ENCODE data around the gene OPN3. TPM values are rescaled to one million over a fixed set of nuclear protein-coding genes. Genes with fewer than 3 reads are reported as not detected.
A peak's percentile ranks its signal among the peaks of the same experiment; 100 is the strongest.

The OPN3 gene
- polyA plus RNA-seq, 2 of the 4 experiments (the other 2 are of a cell fraction), result 41.0 to 144 TPM

DNA sequence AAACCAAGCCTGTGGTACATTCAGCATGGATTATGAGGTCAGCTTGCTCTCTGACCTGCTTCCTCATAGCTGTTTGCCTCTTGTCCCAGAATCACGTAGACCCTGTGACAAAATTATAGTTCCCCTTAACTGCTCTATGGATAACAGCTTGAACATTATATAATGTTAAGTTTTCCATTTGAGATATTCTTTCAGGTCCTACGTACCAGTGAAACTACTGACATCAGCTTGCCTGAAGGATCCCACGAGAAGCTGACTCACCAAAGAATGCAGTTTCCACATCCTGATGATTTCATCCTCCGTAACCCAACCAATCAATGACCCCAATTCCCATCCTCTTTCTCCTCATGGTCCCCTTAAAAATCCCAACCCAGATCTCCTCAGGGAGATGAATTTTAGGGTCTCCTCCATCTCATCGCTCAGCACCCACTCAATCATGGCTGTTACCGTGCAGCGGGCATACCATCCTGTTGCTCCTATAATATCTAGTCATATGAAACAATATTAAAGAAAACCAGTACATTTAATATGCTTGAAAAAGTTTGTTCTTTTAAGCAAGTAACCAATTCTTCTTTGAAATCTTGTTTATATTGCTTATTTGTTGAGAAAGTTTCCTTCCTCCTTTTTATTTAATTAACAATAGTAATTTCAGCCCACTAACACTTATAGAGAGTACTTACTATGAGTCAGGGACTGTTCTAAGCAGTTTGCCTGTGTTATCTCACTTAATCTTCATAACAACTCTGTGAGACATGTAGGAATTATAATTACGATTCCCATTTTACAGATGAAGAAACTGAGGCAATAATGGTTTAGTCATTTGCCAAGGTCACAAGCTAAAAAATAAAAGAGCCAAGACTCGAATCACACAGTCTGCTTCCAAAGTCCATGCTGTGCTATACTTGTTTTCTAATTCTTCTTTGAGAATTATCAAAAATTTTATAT, 27.4 kb downstream of the OPN3 start (continued):
- TF ChIP-seq REST (IDR thresholded peaks at IDR 0.05) (0 out of 2 replicates have a peak, but pooled peaks have one; percentile 19), SMC3 (IDR thresholded peaks at IDR 0.05) (no peak; the same call in 2 of the 3 replicates), BHLHE40 (IDR thresholded peaks at IDR 0.05; ENCODE audit: low read depth, low read length) (no peak), GATA3 (IDR thresholded peaks at IDR 0.05; ENCODE audit: borderline replicate concordance) (no peak), HOXA7 (CRISPR knock-in tag; IDR thresholded peaks at IDR 0.05) (no peak), CEBPB (IDR thresholded peaks at IDR 0.05) (peak; percentile 72 to 77), RARB (CRISPR knock-in tag; IDR thresholded peaks at IDR 0.05) (no peak), ZC3H11A (IDR thresholded peaks at IDR 0.05) (no peak), HDAC2 (IDR thresholded peaks at IDR 0.05) (peak; percentile 60; the same call in 1 of the 2 replicates), FOSL2 (IDR thresholded peaks at IDR 0.05) (peak; percentile 80), FOSL2 (CRISPR knock-in tag; IDR thresholded peaks at IDR 0.05) (peak; percentile 91), TP53 (CRISPR knock-in tag; IDR thresholded peaks at IDR 0.05) (no peak), NPAS2 (CRISPR knock-in tag; IDR thresholded peaks at IDR 0.05; ENCODE audit: borderline replicate concordance) (no peak), EHF (CRISPR knock-in tag; IDR thresholded peaks at IDR 0.05) (no peak), HEYL (CRISPR knock-in tag; IDR thresholded peaks at IDR 0.05) (peak; percentile 22; the same call in 1 of the 2 replicates), JUN (IDR thresholded peaks at IDR 0.05) (peak in 1 of 2 experiments; percentile 38; a peak in 2 of 5 replicates), CBX8 (IDR thresholded peaks at IDR 0.05) (no peak), CHD4 (IDR thresholded peaks at IDR 0.05; ENCODE audit: borderline replicate concordance) (0 out of 2 replicates have a peak, but pooled peaks have one; percentile 70), CBX2 (IDR thresholded peaks at IDR 0.05; ENCODE audit: borderline replicate concordance, low read depth) (no peak), FOXS1 (CRISPR knock-in tag; IDR thresholded peaks at IDR 0.05) (no peak), ZSCAN20 (CRISPR knock-in tag; IDR thresholded peaks at IDR 0.05) (0 out of 2 replicates have a peak, but pooled peaks have one; percentile 26), MAFK (IDR thresholded peaks at IDR 0.05; ENCODE audit: partially characterized antibody) (peak; percentile 63), MAZ (IDR thresholded peaks at IDR 0.05; ENCODE audit: borderline replicate concordance, low read depth, low read length) (no peak), EP300 (IDR thresholded peaks at IDR 0.05) (peak; percentile 42 to 58; a peak in 2 of 5 replicates), E2F6 (IDR thresholded peaks at IDR 0.05; ENCODE audit: borderline replicate concordance, low read depth) (no peak), POLR2A (IDR thresholded peaks at IDR 0.05; ENCODE audit: low read length) (no peak), HMGXB4 (CRISPR knock-in tag; IDR thresholded peaks at IDR 0.05; ENCODE audit: borderline replicate concordance) (no peak), MYC (IDR thresholded peaks at IDR 0.05; ENCODE audit: borderline replicate concordance, low read length) (0 out of 2 replicates have a peak, but pooled peaks have one; percentile 30)
- TF ChIP-seq, protein P1, sequence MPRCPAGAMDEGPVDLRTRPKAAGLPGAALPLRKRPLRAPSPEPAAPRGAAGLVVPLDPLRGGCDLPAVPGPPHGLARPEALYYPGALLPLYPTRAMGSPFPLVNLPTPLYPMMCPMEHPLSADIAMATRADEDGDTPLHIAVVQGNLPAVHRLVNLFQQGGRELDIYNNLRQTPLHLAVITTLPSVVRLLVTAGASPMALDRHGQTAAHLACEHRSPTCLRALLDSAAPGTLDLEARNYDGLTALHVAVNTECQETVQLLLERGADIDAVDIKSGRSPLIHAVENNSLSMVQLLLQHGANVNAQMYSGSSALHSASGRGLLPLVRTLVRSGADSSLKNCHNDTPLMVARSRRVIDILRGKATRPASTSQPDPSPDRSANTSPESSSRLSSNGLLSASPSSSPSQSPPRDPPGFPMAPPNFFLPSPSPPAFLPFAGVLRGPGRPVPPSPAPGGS (IDR thresholded peaks at IDR 0.05), result no peak
- TF ChIP-seq, protein P2, sequence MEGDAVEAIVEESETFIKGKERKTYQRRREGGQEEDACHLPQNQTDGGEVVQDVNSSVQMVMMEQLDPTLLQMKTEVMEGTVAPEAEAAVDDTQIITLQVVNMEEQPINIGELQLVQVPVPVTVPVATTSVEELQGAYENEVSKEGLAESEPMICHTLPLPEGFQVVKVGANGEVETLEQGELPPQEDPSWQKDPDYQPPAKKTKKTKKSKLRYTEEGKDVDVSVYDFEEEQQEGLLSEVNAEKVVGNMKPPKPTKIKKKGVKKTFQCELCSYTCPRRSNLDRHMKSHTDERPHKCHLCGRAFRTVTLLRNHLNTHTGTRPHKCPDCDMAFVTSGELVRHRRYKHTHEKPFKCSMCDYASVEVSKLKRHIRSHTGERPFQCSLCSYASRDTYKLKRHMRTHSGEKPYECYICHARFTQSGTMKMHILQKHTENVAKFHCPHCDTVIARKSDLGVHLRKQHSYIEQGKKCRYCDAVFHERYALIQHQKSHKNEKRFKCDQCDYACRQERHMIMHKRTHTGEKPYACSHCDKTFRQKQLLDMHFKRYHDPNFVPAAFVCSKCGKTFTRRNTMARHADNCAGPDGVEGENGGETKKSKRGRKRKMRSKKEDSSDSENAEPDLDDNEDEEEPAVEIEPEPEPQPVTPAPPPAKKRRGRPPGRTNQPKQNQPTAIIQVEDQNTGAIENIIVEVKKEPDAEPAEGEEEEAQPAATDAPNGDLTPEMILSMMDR (IDR thresholded peaks at IDR 0.05), result no peak
- TF ChIP-seq, protein P3, sequence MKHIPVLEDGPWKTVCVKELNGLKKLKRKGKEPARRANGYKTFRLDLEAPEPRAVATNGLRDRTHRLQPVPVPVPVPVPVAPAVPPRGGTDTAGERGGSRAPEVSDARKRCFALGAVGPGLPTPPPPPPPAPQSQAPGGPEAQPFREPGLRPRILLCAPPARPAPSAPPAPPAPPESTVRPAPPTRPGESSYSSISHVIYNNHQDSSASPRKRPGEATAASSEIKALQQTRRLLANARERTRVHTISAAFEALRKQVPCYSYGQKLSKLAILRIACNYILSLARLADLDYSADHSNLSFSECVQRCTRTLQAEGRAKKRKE (CRISPR knock-in tag; IDR thresholded peaks at IDR 0.05; ENCODE audit: low read depth), result no peak
- TF ChIP-seq, protein P4, sequence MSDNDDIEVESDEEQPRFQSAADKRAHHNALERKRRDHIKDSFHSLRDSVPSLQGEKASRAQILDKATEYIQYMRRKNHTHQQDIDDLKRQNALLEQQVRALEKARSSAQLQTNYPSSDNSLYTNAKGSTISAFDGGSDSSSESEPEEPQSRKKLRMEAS (IDR thresholded peaks at IDR 0.05), result peak; percentile 22; the same call in 1 of the 2 replicates
